GM18867 (cell line): ENCODE results near the gene NR2F2.

Experiments used
- ATAC-seq: cut with Tn5 transposase; IDR thresholded peaks from one replicate; pipeline ENCODE4 v1.9.1; 2021; ENCODE audit warnings: mild to moderate bottlenecking, moderate library complexity; ENCODE audit not compliant: unreplicated experiment

The NR2F2 gene

GRCh38 chr15:96352604-96353405 lies 22.3 kb downstream of the NR2F2 start:
- no peak for ATAC-seq

DNA sequence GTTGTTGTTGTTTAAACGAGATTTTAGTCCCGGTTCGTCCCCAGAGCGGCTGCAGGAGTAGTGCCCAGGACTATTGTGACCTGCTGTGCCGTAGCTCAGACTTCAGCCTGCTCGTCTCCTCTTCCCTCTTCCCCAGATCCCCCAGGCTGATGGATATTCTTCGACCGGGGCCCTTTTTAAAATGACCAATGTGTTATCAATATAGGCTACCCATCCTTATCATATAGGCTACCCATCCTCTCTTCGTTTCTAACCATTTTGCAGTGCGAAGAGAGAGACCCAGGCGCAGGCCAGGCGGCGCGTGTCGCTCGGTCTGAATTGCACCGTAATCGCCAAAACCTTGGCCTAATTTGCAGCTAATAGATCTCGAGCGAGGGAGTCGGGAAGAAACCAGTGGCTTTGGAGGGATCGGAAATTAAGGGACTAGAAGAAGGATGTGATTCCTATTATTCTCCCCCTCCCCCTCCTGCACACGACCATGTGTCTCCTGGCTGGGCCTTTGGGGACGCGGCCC lies 23.0 kb downstream of the NR2F2 start:
- no peak for ATAC-seq

- no peak for ATAC-seq
Measured at GRCh38 chr15:96353930-96354730, 23.6 kb downstream of the NR2F2 start.

GRCh38 chr15:96354731-96355567 lies 24.4 kb downstream of the NR2F2 start:
- no peak for ATAC-seq

DNA sequence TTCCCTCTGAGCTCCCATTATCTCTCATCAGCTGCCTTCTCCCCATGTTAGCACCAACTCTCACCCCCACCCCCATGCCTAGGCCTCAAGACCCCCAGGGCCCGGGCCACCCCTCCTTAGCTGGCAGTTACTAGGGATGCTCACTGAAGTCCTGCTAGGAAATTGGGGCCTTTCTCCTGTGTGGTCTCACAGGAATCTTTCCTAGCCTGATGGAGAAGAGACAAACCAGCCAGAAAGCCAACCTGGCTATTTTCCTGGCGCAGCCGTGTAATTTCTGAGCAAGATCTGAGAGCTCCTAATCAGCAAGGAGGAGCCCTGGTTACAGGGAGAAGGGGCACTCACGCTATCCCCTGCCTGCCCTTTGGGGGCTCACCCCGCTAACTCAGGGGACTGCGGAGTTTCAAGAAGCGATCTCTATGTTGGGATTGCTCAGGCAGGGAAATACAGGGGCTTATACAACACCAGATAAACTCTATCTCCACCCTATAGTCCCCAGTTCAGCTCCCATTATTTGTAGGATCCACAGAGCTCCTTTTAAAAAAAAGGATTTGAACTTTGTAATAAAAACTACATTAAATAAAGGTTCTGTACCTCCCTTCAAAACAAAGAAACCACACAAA lies 25.2 kb downstream of the NR2F2 start:
- no peak for ATAC-seq

DNA sequence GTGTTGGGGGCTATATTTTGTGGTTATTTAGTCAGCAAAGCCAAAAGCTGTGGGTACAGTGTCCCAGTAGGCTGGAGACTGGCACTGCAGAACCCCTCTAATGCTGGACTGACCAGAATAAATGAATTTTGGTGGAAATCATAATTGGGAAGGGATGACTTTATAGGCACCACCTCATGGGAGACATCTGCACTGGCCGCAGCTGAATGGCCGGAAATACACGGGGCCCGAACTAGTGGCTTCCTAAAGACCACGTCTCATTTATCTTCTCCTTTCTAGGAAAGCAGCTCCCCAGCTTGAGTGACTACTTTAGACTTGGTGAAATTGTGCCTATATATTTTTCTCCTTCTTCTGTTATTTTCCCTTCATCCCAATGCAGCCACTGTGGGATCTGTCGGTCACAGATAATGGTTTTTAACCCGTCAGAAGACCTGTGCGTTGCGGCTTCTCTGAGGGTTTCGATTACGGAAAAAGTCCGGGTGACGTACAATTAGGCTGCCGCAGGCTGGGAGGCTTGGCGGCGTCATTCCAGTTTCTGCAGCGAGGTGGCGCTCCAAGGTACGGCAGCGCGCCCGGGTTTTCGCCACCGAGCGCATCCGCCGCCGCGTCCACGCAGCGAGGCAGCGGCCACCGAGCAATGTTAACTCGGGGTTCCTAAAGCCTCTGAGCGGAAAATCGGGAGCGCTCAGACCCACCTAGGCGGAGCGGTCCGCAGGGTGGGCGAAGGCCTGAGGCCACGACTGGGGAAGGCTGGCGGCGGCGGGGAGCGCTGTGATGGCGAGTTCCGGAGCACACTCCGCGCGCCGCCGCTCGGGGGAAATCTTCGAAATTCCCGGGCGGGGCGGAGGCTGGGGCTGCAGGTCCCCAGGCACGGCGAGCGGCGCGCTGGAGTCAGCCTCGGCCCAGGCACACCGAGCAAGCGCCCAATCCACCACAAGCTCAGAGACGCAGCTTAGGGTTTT lies 26.3 kb downstream of the NR2F2 start:
- peak; percentile 89 for ATAC-seq

DNA sequence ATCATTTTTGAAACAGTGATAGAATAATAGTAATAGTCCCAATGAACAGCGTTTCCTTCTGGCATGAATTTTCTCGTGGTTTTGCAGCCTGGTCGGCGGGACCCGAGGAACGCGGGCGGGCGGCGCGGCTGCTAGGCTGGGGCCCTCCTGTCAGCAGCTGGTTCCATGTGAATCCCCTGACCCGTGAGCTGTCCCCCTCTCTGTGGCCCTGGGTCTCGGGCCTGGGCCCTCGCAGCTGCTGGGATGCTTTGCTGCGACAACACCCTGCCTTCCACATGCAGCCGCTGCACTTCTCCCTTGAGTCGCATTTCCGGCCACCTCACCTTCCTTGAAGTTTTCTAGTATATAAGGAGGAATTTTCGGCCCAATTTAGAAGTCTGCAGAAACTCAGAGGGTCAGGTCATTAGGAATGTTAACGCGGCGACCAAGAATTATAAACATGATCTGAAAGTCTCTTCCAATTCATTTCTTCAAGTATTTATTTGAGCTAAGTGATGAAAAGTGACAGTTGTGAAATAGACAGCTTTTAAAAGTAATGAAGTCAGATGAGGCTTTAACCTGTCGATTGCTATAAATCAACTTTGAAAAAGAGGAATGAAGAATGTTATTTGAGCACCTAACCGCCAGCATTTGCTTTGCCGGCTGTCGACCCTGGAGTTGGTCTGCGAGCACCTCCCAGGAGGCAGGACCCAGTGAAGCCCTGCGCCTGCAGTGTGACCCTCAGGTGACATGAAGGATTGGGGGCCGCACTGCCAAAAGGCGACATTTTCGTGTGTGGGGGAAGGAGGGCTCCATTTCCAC lies 27.7 kb downstream of the NR2F2 start:
- ATAC-seq, result no peak

- ATAC-seq, result no peak
Measured at GRCh38 chr15:96358821-96359615, 28.5 kb downstream of the NR2F2 start.

- ATAC-seq, result no peak
Measured at GRCh38 chr15:96359616-96360521, 29.4 kb downstream of the NR2F2 start.

- ATAC-seq, result no peak
Measured at GRCh38 chr15:96360581-96361308, 30.2 kb downstream of the NR2F2 start.

- no peak for ATAC-seq
Measured at GRCh38 chr15:96361309-96362010, 31.0 kb downstream of the NR2F2 start.

GRCh38 chr15:96362011-96362754 lies 31.7 kb downstream of the NR2F2 start:
- ATAC-seq, result no peak

GRCh38 chr15:96362755-96363651 lies 32.5 kb downstream of the NR2F2 start:
- ATAC-seq, result no peak

GRCh38 chr15:96363707-96364106 lies 33.2 kb downstream of the NR2F2 start:
- ATAC-seq, result no peak
